WTC11 (cell line): ENCODE data around the gene KCNQ2. TPM values are rescaled to one million over a fixed set of nuclear protein-coding genes. Genes with fewer than 3 reads are reported as not detected.
A peak's percentile ranks its signal among the peaks of the same experiment; 100 is the strongest.

Source experiments
- ATAC-seq: fragments of 200-7000 bp; cut with Tn5 transposase; 2 replicates; pipeline ENCODE4 v1.10.0; 2021; ENCODE audit warnings: mild to moderate bottlenecking, moderate library complexity
- CTCF ChIA-PET: fragments of 300-600 bp; sonication (Branson Sonifier 250); formaldehyde crosslinking; loops from one replicate; lab custom pipeline; 2021; ENCODE audit warnings: antibody characterized with exemption; lab: Charles Lee
- POLR2A ChIA-PET: fragments of 350-600 bp; sonication (Branson Sonifier 250); formaldehyde crosslinking; loops from one replicate; lab custom pipeline; 2021; ENCODE audit warnings: antibody characterized with exemption; lab: Charles Lee
- DNase-seq: peaks from one replicate; pipeline ENCODE4 v3.0.0; 2021; ENCODE audit warnings: low spot score
- H3K27ac Mint-ChIP-seq: 2 replicates; pipeline ENCODE4 v1.8.0; 2021; ENCODE audit warnings: mixed read lengths
- H3K27me3 Mint-ChIP-seq: 2 replicates; pipeline ENCODE4 v1.8.0; 2021; ENCODE audit warnings: low read depth, mild to moderate bottlenecking, moderate library complexity, mixed read lengths
- H3K36me3 Mint-ChIP-seq: 2 replicates; pipeline ENCODE4 v1.8.0; 2021; ENCODE audit warnings: mixed read lengths
- H3K4me1 Mint-ChIP-seq: 2 replicates; pipeline ENCODE4 v1.8.0; 2022; ENCODE audit warnings: mixed read lengths
- H3K4me3 Mint-ChIP-seq: 2 replicates; pipeline ENCODE4 v1.8.0; 2021; ENCODE audit warnings: mild to moderate bottlenecking, moderate library complexity, mixed read lengths
- H3K9me3 Mint-ChIP-seq: 2 replicates; pipeline ENCODE4 v1.8.0; 2021; ENCODE audit warnings: mixed read lengths
- AFF4 ChIP-seq: sonication (generic); formaldehyde crosslinking; IDR thresholded peaks from 2 replicates; pipeline ENCODE4 v1.8.1; 2023; ENCODE audit warnings: mild to moderate bottlenecking, missing genetic modification reagents, borderline replicate concordance
- AR ChIP-seq: fragments of 250-450 bp; sonication (Bioruptor Pico); IDR thresholded peaks from 2 replicates; pipeline ENCODE4 v1.9.0; 2021; ENCODE audit warnings: mild to moderate bottlenecking
- ATF6 ChIP-seq: sonication (generic); formaldehyde crosslinking; IDR thresholded peaks from 2 replicates; pipeline ENCODE4 v1.8.1; 2023; ENCODE audit warnings: mild to moderate bottlenecking, missing genetic modification reagents
- CTCF ChIP-seq: fragments of 200-600 bp; IDR thresholded peaks from 2 replicates; pipeline ENCODE4 v1.8.0; 2022; ENCODE audit warnings: antibody characterized with exemption
- ELF4 ChIP-seq: sonication (generic); formaldehyde crosslinking; IDR thresholded peaks from 2 replicates; pipeline ENCODE4 v1.8.1; 2022; ENCODE audit warnings: low read depth, mild to moderate bottlenecking, moderate library complexity, missing genetic modification reagents
- ERG ChIP-seq: fragments of 250-450 bp; sonication (Bioruptor Pico); IDR thresholded peaks from 2 replicates; pipeline ENCODE4 v1.8.0; 2021; ENCODE audit warnings: mild to moderate bottlenecking
- GRHL2 ChIP-seq: fragments of 250-450 bp; sonication (Bioruptor Pico); IDR thresholded peaks from 2 replicates; pipeline ENCODE4 v1.8.0; 2022; ENCODE audit warnings: mild to moderate bottlenecking, moderate library complexity; ENCODE audit not compliant: insufficient replicate concordance, severe bottlenecking
- NFATC4 ChIP-seq: fragments of 250-450 bp; sonication (Bioruptor Pico); IDR thresholded peaks from 2 replicates; pipeline ENCODE4 v1.9.0; 2021; ENCODE audit warnings: mild to moderate bottlenecking
- NR3C1 ChIP-seq: sonication (generic); formaldehyde crosslinking; conservative IDR thresholded peaks from 2 replicates; pipeline ENCODE4 v1.8.1; 2023; ENCODE audit warnings: low read depth, mild to moderate bottlenecking, missing genetic modification reagents
- RORB ChIP-seq: fragments of 250-450 bp; sonication (Bioruptor Pico); IDR thresholded peaks from 2 replicates; pipeline ENCODE4 v1.9.0; 2021; ENCODE audit warnings: mild to moderate bottlenecking
- SMAD3 ChIP-seq: sonication (generic); formaldehyde crosslinking; IDR thresholded peaks from 2 replicates; pipeline ENCODE4 v1.8.0; 2022; ENCODE audit warnings: missing genetic modification reagents, mild to moderate bottlenecking, borderline replicate concordance
- SMAD4 ChIP-seq: sonication (generic); formaldehyde crosslinking; IDR thresholded peaks from 2 replicates; pipeline ENCODE4 v1.8.0; 2022; ENCODE audit warnings: mild to moderate bottlenecking, missing genetic modification reagents
- SP1 ChIP-seq: sonication (generic); formaldehyde crosslinking; conservative IDR thresholded peaks from 2 replicates; pipeline ENCODE4 v1.8.1; 2022; ENCODE audit warnings: missing genetic modification reagents
- TEAD1 ChIP-seq: sonication (generic); formaldehyde crosslinking; IDR thresholded peaks from 2 replicates; pipeline ENCODE4 v1.8.0; 2022; ENCODE audit warnings: mild to moderate bottlenecking, missing genetic modification reagents
- TP53 ChIP-seq: sonication (generic); formaldehyde crosslinking; IDR thresholded peaks from 2 replicates; pipeline ENCODE4 v1.8.1; 2023; ENCODE audit warnings: mild to moderate bottlenecking, missing genetic modification reagents
- USF2 ChIP-seq: sonication (generic); formaldehyde crosslinking; IDR thresholded peaks from 2 replicates; pipeline ENCODE4 v1.8.1; 2023; ENCODE audit warnings: mild to moderate bottlenecking, missing genetic modification reagents, moderate library complexity
- total RNA-seq: library from RNA; stranded (reverse); gene quantifications from 3 replicates; pipeline ENCODE4 v1.2.3, GENCODE V29; 2021

KCNQ2 gene
- total RNA-seq, 1 experiment from 2014 or later: 99.8 TPM

GRCh38 chr20:63464289-63464635 lies 8.2 kb downstream of the KCNQ2 start:
- POLR2A ChIA-PET: interaction anchor here (1.2 kb wide), 1 partner anchor 18 kb away, joined by 3 read pairs; no protein-coding TSS in a partner anchor
- no peaks in the 10 kb centered on the region for H3K27me3 Mint-ChIP-seq
- H3K4me1 Mint-ChIP-seq: peaks cover 31% of the 10 kb centered on the region
- no peak for ATAC-seq
- no peak for DNase-seq
- no peak overlapping the region for H3K4me3 Mint-ChIP-seq
- TF ChIP-seq RORB (CRISPR knock-in tag) (no peak), ELF4 (no peak), ATF6 (CRISPR knock-in tag) (no peak), SMAD3 (CRISPR knock-in tag) (no peak), ERG (CRISPR knock-in tag) (no peak)
- no peaks in the 10 kb centered on the region for H3K36me3 Mint-ChIP-seq
- no peaks in the 10 kb centered on the region for H3K9me3 Mint-ChIP-seq
- no peak overlapping the region; the same call in 1 of the 2 replicates for H3K27ac Mint-ChIP-seq
- CTCF ChIA-PET: interaction anchor here (0.7 to 3.1 kb wide), 7 partner anchors 14 to 311 kb away, joined by 3 to 15 read pairs (median 5); partner anchors contain the start of gene PTK6

- Mint-ChIP-seq H3K36me3 (no peaks in the 10 kb centered on the region), H3K4me1 (peaks cover 29% of the 10 kb centered on the region), H3K9me3 (no peaks in the 10 kb centered on the region), H3K27me3 (no peaks in the 10 kb centered on the region)
- CTCF ChIA-PET: interaction anchor here (0.6 to 3.1 kb wide), 7 partner anchors 14 to 488 kb away, joined by 3 to 15 read pairs (median 5); partner anchors contain the start of gene PTK6
- DNase-seq: no peak
- POLR2A ChIA-PET: interaction anchor here (1.2 kb wide), 1 partner anchor 19 kb away, joined by 3 read pairs; no protein-coding TSS in a partner anchor
- TF ChIP-seq SMAD4 (CRISPR knock-in tag): no peak
- TF ChIP-seq AR: no peak
- no peak for TF ChIP-seq TEAD1 (CRISPR knock-in tag)
- TF ChIP-seq NFATC4 (CRISPR knock-in tag): no peak
- no peak for TF ChIP-seq GRHL2 (CRISPR knock-in tag)
- no peak for TF ChIP-seq CTCF
- no peak for TF ChIP-seq SP1 (CRISPR knock-in tag)
- TF ChIP-seq, all 79 proteins: peak for 0
- Mint-ChIP-seq H3K27ac (peak overlapping the region; percentile 4; the same call in 1 of the 2 replicates), H3K4me3 (no peak overlapping the region)
- ATAC-seq: no peak
These were observed 8.8 kb downstream of the KCNQ2 start for GRCh38 chr20:63463400-63464288.

- ATAC-seq (no peak), DNase-seq (no peak)
- Mint-ChIP-seq H3K4me1 (peaks cover 25% of the 10 kb centered on the region), H3K4me3 (no peak overlapping the region), H3K9me3 (no peaks in the 10 kb centered on the region), H3K36me3 (no peaks in the 10 kb centered on the region), H3K27ac (no peak overlapping the region), H3K27me3 (no peaks in the 10 kb centered on the region)
- POLR2A ChIA-PET: no interaction called here
- CTCF ChIA-PET: no interaction called here
- TF ChIP-seq AFF4 (CRISPR knock-in tag) (no peak), USF2 (no peak), NR3C1 (CRISPR knock-in tag) (no peak), TP53 (CRISPR knock-in tag) (no peak)
These were observed 10.2 kb downstream of the KCNQ2 start for GRCh38 chr20:63462244-63462643.
